Tibial nerve (tissue), 4 donors: ENCODE data around the gene OSBPL8.

Experiments
- EP300 ChIP-seq, 2 donors: sonication (generic); formaldehyde crosslinking; IDR thresholded peaks; one replicate each; pipeline ENCODE4 v1.6.1; 2017; ENCODE audit warnings: antibody characterized with exemption in 2 of 2, mild to moderate bottlenecking in 1 of 2
- POLR2A ChIP-seq, 2 donors: fragments of 450-650 bp; IDR thresholded peaks; one replicate each; pipeline ENCODE4 v1.6.1; 2017; ENCODE audit warnings: antibody characterized with exemption in 2 of 2, mild to moderate bottlenecking in 2 of 2, moderate library complexity in 2 of 2
- TF ChIP-seq, protein P1 (sequence below), 5 experiments: fragments of 200-600 bp in 3 of 5; fragments of 450-650 bp in 2 of 5; sonication (generic) in 3 of 5; IDR thresholded peaks; one replicate each; pipeline ENCODE4 v1.5.1; 2016 to 2019; ENCODE audit warnings: antibody characterized with exemption in 5 of 5, mild to moderate bottlenecking in 3 of 5, moderate library complexity in 2 of 5

DNA sequence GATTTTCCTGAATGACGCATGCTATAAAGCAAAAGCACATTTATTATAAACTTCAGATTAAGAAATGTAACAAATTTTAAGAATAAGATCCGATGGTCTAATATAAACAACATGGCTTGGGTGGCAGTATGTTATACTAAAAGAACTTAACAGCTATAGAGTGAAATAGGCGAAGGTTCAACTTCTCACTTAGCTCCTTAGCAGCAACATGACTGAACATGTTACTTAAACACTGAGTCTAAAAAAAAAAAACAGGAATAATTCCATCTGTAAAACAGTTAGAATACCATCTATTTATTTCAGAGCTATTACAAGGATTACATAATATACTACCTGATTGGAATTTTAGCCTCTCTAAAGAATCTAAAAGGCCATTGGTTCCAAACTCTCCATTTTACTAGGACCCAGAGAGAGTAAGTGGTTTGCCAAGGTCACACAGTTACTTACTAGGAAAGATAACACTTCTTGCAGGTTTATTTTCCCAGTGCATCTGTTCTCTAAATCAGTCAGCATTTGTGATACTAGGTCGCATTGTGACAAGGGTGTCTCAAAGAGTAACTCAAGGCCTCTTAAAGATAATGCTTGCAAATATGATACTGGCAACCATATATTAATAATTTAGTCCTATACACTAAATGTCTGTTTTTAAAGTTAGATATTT, 14.8 kb downstream of the OSBPL8 start:
- TF ChIP-seq, protein P1, sequence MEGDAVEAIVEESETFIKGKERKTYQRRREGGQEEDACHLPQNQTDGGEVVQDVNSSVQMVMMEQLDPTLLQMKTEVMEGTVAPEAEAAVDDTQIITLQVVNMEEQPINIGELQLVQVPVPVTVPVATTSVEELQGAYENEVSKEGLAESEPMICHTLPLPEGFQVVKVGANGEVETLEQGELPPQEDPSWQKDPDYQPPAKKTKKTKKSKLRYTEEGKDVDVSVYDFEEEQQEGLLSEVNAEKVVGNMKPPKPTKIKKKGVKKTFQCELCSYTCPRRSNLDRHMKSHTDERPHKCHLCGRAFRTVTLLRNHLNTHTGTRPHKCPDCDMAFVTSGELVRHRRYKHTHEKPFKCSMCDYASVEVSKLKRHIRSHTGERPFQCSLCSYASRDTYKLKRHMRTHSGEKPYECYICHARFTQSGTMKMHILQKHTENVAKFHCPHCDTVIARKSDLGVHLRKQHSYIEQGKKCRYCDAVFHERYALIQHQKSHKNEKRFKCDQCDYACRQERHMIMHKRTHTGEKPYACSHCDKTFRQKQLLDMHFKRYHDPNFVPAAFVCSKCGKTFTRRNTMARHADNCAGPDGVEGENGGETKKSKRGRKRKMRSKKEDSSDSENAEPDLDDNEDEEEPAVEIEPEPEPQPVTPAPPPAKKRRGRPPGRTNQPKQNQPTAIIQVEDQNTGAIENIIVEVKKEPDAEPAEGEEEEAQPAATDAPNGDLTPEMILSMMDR (IDR thresholded peaks at IDR 0.05) = no peak
- TF ChIP-seq EP300 (IDR thresholded peaks at IDR 0.05) (no peak), POLR2A (IDR thresholded peaks at IDR 0.05) (no peak)
